ENCODE data around the gene NIM1K. TPM values are rescaled to one million over a fixed set of nuclear protein-coding genes. Genes with fewer than 3 reads are reported as not detected.
"Not testable (repeated sequence)": the region's sequence is repeated elsewhere in the genome, so short reads cannot be mapped to it uniquely, and the experiment has no call there.

NIM1K gene
- total RNA-seq, 3 donors from 2014 or later, result 0.29 to 0.48 (median 0.33) TPM

DNA sequence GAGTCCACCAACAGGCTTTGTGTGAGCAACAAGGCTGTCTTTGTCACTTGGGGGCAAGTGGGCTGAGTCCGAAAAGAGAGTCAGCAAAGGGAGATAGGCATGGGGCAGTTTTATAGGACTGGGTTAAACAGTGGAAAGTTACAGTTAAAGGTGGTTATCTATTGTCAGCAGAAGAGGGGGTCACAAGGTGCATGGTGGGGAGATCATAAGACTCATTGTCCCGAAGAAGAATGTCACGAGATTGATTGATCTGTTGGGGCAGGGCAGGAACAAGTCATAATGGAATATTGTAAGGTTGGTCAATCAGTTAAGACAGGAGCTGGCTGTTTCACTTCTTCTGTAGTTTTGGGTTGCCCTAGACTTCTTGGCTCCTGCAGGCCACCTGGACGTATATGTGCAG lies 128.8 kb downstream of the NIM1K start:
- TF ChIP-seq, protein P1, sequence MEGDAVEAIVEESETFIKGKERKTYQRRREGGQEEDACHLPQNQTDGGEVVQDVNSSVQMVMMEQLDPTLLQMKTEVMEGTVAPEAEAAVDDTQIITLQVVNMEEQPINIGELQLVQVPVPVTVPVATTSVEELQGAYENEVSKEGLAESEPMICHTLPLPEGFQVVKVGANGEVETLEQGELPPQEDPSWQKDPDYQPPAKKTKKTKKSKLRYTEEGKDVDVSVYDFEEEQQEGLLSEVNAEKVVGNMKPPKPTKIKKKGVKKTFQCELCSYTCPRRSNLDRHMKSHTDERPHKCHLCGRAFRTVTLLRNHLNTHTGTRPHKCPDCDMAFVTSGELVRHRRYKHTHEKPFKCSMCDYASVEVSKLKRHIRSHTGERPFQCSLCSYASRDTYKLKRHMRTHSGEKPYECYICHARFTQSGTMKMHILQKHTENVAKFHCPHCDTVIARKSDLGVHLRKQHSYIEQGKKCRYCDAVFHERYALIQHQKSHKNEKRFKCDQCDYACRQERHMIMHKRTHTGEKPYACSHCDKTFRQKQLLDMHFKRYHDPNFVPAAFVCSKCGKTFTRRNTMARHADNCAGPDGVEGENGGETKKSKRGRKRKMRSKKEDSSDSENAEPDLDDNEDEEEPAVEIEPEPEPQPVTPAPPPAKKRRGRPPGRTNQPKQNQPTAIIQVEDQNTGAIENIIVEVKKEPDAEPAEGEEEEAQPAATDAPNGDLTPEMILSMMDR (IDR thresholded peaks at IDR 0.05), result no peak
- no peak for TF ChIP-seq POLR2AphosphoS5 (IDR thresholded peaks at IDR 0.05)
- no peak for TF ChIP-seq POLR2A (IDR thresholded peaks at IDR 0.05)
- no peak overlapping the region for H3K4me3 ChIP-seq

DNA sequence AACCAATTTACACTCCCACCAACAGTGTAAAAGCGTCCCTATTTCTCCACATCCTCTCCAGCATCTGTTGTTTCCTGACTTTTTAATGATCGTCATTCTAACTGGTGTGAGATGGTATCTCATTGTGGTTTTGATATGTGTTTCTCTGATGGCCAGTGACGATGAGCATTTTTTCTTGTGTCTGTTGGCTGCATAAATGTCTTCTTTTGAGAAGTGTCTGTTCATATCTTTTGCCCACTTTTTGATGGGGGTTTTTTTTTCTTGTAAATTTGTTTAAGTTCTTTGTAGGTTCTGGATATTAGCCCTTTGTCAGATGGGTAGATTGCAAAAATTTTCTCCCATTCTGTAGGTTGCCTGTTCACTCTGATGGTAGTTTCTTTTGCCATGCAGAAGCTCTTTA lies 131.5 kb downstream of the NIM1K start:
- H3K9me3 ChIP-seq; DNase-seq (ENCODE audit: low spot score in 2 of 2); H3K4me1 ChIP-seq; H3K27me3 ChIP-seq; intact Hi-C loops (cut with DNase I; ENCODE audit: low total_unique reads); H3K4me3 ChIP-seq; H3K27ac ChIP-seq; H3K36me3 ChIP-seq: not testable (repeated sequence)

More for the DNA sequence above, 128.8 kb downstream of the NIM1K start:
- Histone ChIP-seq H3K36me3 (no peaks in the 10 kb centered on the region), H3K9me3 (no peaks in the 10 kb centered on the region), H3K4me1 (no peaks in the 10 kb centered on the region), H3K27ac (no peak overlapping the region), H3K27me3 (no peaks in the 10 kb centered on the region)
- DNase-seq (ENCODE audit: low spot score in 2 of 2), result no peak
- intact Hi-C loops (cut with DNase I; ENCODE audit: low total_unique reads), result no loop called here

DNA sequence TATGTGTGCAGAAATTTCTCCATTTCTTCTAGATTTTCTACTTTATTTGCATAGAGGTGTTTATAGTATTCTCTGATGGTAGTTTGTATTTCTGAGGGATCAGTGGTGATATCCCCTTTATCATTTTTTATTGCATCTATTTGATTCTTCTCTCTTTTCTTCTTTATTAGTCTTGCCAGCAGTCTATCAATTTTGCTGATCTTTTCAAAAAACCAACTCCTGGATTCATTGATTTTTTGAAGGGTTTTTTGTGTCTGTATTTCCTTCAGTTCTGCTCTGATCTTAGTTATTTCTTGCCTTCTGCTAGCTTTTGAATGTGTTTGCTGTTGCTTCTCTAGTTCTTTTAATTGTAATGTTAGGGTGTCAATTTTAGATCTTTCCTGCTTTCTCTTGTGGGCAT lies 133.6 kb downstream of the NIM1K start:
- H3K27me3 ChIP-seq; H3K4me1 ChIP-seq; H3K9me3 ChIP-seq; H3K4me3 ChIP-seq; DNase-seq (ENCODE audit: low spot score in 2 of 2); intact Hi-C loops (cut with DNase I; ENCODE audit: low total_unique reads); H3K36me3 ChIP-seq; H3K27ac ChIP-seq: not testable (repeated sequence)

Other genes with a start within 250 kb of the NIM1K start
- 1 to 10 TPM; 3.2 to 5.4 (median 4.6) TPM for gene ANXA2R, start 151.9 kb upstream of the NIM1K start, total RNA-seq
- 10 to 100 TPM; 32.6 to 53.9 (median 45.9) TPM for gene ZNF131, start 71.3 kb upstream of the NIM1K start, total RNA-seq
- gene HMGCS1, start 121.2 kb downstream of the NIM1K start, total RNA-seq, result 10 to 100 TPM; 13.9 to 36.6 (median 26.5) TPM
- gene CCL28, start 220.2 kb downstream of the NIM1K start, total RNA-seq, result 100 to 1,000 TPM in 1 of 3 donors, 10 to 100 TPM in 1, 1 to 10 TPM in 1; 4.0 to 192 (median 53.4) TPM